HG03432 (cell line): Measurements from ENCODE around the gene ISL2.
"Not testable (repeated sequence)": the region's sequence is repeated elsewhere in the genome, so short reads cannot be mapped to it uniquely, and the experiment has no call there.

Experiments
- ATAC-seq: cut with Tn5 transposase; IDR thresholded peaks from one replicate; pipeline ENCODE4 v1.9.1; 2021; ENCODE audit warnings: mild to moderate bottlenecking, moderate library complexity; ENCODE audit not compliant: unreplicated experiment

ISL2 gene

GRCh38 chr15:76336254-76337058, at the start of gene ISL2:
ISL2 (plus strand) TSS chr15:76336773; CDS start chr15:76336884, 111 bp downstream.
- ATAC-seq: peak; percentile 52

- no peak for ATAC-seq
Observed at GRCh38 chr15:76289582-76289981, 47.0 kb upstream of the ISL2 start.

GRCh38 chr15:76293361-76293760, 43.2 kb upstream of the ISL2 start:
- no peak for ATAC-seq

- not testable (repeated sequence) for ATAC-seq
Observed at GRCh38 chr15:76294463-76294862, 42.1 kb upstream of the ISL2 start.

DNA sequence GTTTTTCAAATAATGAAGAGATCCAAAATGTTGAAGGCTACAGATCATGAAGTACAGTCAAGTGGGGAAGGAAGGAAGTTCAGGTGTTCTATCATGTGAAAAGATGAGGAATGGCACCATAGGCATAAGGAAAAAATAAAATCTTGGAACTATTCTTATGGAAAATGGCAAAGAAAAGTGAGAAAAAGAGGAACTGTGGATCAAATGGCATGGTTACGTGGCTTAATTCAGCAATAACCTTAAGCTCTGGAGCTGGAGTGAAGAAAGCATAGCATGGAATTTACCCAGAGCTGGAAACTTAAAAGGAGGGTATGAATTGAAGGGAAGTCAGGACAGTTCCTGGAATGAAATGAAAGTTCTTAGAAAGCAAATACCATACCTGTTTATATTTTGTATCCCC, 39.7 kb upstream of the ISL2 start:
- ATAC-seq: no peak

DNA sequence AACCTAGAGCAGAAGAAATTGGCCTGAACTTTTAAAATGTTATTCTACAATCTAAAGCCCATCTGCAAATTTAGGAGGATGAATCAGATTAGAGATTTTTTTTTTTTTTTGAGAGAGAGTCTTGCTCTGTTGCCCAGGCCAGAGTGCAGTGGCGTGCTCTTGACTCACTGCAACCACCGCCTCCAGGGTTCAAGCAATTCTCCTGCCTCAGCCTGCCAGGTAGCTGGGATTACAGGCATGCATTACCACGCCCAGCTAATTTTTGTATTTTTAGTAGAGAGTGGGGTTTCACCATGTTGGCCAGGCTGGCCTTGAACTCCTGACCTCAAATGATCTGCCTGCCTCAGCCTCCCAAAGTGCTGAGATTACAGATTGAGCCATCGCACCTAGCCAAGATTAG, 38.6 kb upstream of the ISL2 start:
- ATAC-seq: not testable (repeated sequence)

- ATAC-seq: no peak
Observed at GRCh38 chr15:76298986-76299385, 37.6 kb upstream of the ISL2 start.

DNA sequence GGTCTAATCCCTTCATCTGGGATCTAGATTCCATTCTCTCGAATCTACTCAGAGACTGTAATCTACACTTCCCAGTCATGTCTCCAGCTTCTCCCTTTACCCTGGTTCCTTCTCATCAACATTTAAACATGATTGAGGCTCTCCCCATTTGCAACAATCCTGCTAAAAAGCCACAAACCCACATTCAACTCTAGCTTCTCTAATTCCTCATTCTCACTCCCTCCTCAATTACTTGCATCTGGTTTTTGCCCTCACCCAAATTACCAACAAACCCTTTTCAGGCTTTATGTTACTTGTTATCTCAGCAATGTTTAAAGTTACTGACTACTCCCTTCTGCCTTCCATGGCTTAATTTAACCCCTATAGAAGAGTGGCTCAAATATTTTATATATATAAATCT, 36.8 kb upstream of the ISL2 start:
- no peak for ATAC-seq

GRCh38 chr15:76303909-76304308, 32.7 kb upstream of the ISL2 start:
- no peak for ATAC-seq

GRCh38 chr15:76309601-76310330, 26.8 kb upstream of the ISL2 start:
- ATAC-seq: no peak

DNA sequence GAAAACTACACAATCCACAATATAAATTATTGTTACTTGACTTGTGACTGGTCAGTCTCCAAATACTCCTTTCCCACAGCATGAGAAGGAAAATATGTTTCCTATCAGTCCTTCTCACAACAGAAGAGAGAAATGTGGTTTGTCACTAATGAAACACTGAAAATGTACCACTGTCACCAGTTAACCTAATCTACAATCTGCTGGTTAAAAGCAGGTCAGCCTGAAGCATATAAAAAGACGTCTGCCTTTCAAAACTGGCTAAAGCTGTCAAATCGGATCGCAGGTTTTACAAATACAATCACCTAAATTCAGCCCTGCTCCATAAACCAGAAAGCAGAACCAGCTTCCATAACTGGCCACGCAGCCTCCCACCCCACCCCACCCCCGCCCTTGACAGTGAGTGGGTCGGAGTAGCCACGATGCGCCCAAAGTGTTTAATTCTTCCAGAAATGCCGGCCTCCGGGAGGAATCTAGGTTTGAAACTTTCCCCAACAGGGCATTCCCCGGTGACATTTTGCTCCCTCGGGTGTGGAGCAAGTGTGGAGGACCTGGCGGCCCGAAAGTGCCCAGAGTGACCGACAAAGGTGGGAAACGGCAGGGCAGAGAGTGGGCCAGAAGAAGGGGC, 26.0 kb upstream of the ISL2 start:
- ATAC-seq: peak; percentile 20

- peak; percentile 99 for ATAC-seq
Observed at GRCh38 chr15:76311100-76311953, 25.2 kb upstream of the ISL2 start, which contains the start of gene ETFA. ETFA (minus strand) TSS chr15:76311469; CDS start chr15:76311388, 81 bp downstream.

DNA sequence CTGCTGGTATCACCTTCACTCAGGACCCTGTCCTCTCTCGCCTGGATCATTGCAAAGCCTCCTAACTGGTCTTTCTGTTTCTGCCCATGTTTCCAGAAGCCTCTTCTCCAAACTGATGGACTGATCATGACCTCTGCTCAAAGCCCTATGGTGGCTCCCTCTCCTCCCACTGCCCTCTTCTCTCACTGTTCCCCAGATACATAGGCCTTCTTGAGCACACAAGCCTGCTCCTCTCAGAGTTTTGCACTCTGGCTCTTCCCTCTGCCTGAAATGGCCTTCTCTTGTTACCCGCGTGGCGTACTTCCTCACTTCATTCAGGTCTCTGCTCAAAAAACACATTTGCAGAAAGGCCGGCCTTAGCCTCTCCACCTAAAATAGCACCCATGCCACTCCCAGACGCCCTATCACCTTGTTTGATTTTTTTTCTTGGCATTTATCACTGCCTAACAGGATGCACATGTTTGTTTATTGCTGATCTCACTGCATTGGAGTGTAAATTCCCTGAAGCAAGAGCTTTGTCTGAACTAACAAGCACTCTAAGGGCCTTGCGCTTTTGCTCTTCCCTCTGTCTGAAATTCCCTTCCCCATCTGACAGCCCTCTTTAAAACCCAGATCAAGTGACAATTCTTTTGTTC, 23.9 kb upstream of the ISL2 start:
- ATAC-seq: no peak

GRCh38 chr15:76313175-76313567, 23.4 kb upstream of the ISL2 start:
- ATAC-seq: not testable (repeated sequence)

- ATAC-seq: no peak
Observed at GRCh38 chr15:76313731-76314130, 22.8 kb upstream of the ISL2 start.

- no peak for ATAC-seq
Observed at GRCh38 chr15:76320012-76320411, 16.6 kb upstream of the ISL2 start.

DNA sequence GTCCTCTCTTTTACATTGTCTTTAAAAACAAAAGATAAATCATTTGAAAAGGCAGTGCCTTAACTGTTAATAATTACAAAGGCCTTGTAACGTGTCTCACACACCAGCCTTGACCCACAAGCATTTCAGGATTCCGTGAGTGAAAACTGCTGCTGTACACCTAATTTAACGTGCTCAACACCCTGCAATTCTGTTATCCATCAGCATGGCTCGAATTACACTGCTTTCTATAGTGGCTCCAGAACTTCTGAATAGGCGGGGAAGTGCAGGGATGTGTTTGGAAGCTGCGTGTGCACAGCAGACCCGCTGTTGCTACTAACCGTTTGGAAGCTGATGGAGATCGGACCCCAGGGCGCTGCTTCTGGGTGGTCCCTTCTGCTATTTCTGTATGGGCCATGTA, 15.4 kb upstream of the ISL2 start:
- ATAC-seq: no peak

GRCh38 chr15:76321602-76322001, 15.0 kb upstream of the ISL2 start:
- no peak for ATAC-seq

DNA sequence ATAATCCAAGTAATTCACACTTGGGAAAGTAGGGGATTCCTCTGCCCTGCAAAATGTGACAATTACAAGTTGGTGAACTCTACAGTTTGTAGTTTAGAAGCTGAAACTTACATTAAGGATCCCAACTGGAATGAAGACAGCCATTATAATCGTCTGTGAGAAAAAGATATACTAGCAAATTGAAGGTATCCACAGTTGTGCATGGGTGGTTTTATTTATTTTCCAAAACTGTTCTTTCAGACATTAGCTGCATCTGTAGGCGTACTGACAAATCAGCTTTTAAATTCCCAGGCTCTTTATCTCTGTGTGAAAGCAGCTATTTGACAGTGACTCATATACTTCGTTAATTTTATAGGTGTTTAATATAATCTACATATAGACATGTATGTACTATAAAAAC, 12.5 kb upstream of the ISL2 start:
- ATAC-seq: no peak

GRCh38 chr15:76325704-76326103, 10.9 kb upstream of the ISL2 start:
- ATAC-seq: no peak
